ENCODE data around the gene C1orf174. TPM values are rescaled to one million over a fixed set of nuclear protein-coding genes. Genes with fewer than 3 reads are reported as not detected.

C1orf174 gene
- total and polyA plus RNA-seq, 2 of the 4 experiments (the other 2 are of a cell fraction) = 26.7 to 45.7 TPM

- Histone ChIP-seq H3K79me1 (ENCODE audit: low read depth in 1 of 2, low read length in 2 of 2) (no peaks in the 10 kb centered on the region), H3K4ac (ENCODE audit: low read depth, low read length) (no peak overlapping the region), H4K5ac (ENCODE audit: low read depth, low read length) (no peak overlapping the region), H3K4me2 (ENCODE audit: low read depth, low read length) (no peak overlapping the region), H3K9me1 (ENCODE audit: insufficient read depth, low read length) (no peaks in the 10 kb centered on the region), H2BK5ac (ENCODE audit: low read depth, low read length, poor library complexity, severe bottlenecking) (no peak overlapping the region), H3K27ac (ENCODE audit: insufficient read depth, low read length) (no peak overlapping the region), H3K4me3 (ENCODE audit: insufficient read depth, low read depth, low read length) (no peak overlapping the region), H3K9me3 (ENCODE audit: control insufficient read depth, insufficient read depth, low read length) (no peaks in the 10 kb centered on the region), H2BK120ac (ENCODE audit: low read depth, low read length) (no peak overlapping the region), H3K14ac (replicated peaks; ENCODE audit: low read depth, low read length) (no peak overlapping the region), H3K23ac (ENCODE audit: low read depth, low read length) (no peak overlapping the region), H2AK5ac (ENCODE audit: low read depth, low read length) (no peak overlapping the region), H4K20me1 (ENCODE audit: insufficient read depth, low read length) (no peaks in the 10 kb centered on the region), H2AK9ac (replicated peaks; ENCODE audit: low read depth, low read length, poor library complexity) (no peak overlapping the region), H4K91ac (ENCODE audit: insufficient read depth, low read depth, low read length) (no peak overlapping the region), H2AFZ (replicated peaks; ENCODE audit: low read length, poor library complexity) (no peak overlapping the region), H3K9ac (ENCODE audit: low read depth, low read length) (no peak overlapping the region), H3K18ac (ENCODE audit: low read depth, low read length) (no peak overlapping the region), H4K8ac (ENCODE audit: low read depth in 2 of 2, low read length in 2 of 2) (no peak overlapping the region), H3K36me3 (ENCODE audit: control insufficient read depth, insufficient read depth, low read length) (no peaks in the 10 kb centered on the region), H3K56ac (ENCODE audit: extremely low read depth, insufficient read depth, low read length) (no peak overlapping the region), H3K4me1 (ENCODE audit: control insufficient read depth, insufficient read depth, low read length) (no peaks in the 10 kb centered on the region), H2BK20ac (ENCODE audit: low read depth, low read length) (no peak overlapping the region), H2BK15ac (ENCODE audit: low read depth, low read length) (no peak overlapping the region), H3K27me3 (ENCODE audit: control insufficient read depth, insufficient read depth, low read length) (peaks cover 7% of the 10 kb centered on the region; the same call in 1 of the 2 replicates)
- intact Hi-C loops (cut with micrococcal nuclease) = no loop called here
- 85% methylated on average over 21 of the region's 30 CpGs; no CpG with 5 or more reads in 1 of the 2 experiments for WGBS, 2 experiments (ENCODE audit: extremely low coverage in 2 of 2, insufficient read length in 1 of 2)
- no peak for DNase-seq
- CTCF ChIA-PET = no interaction called here
- dilution Hi-C loops (cut with HindIII; ENCODE audit: low sequenced_read_pairs, unreplicated experiment) = no loop called here
- in situ Hi-C loops (cut with MboI; ENCODE audit: low sequenced_read_pairs) = loop anchor here (25.0 kb wide), 1 partner anchor 2002 kb away; no protein-coding TSS in a partner anchor
- POLR2A ChIA-PET (ENCODE audit: unreplicated experiment) = no interaction called here
- BruUV-seq (replicated peaks) = no TSS peak
- TF ChIP-seq RFX5 (IDR thresholded peaks at IDR 0.05; ENCODE audit: low read depth, low read length) = no peak
- TF ChIP-seq USF2 (IDR thresholded peaks at IDR 0.05; ENCODE audit: low read depth, low read length) = no peak
- TF ChIP-seq CEBPB (IDR thresholded peaks at IDR 0.05; ENCODE audit: low read depth, low read length) = no peak
- TF ChIP-seq CHD1 (IDR thresholded peaks at IDR 0.05; ENCODE audit: low read depth, low read length) = no peak
- TF ChIP-seq RAD21 (IDR thresholded peaks at IDR 0.05; ENCODE audit: low read length) = no peak
- TF ChIP-seq MAFK (IDR thresholded peaks at IDR 0.05; ENCODE audit: low read depth, low read length) = no peak
- no peak for TF ChIP-seq BHLHE40 (IDR thresholded peaks at IDR 0.05; ENCODE audit: low read depth, low read length)
- no peak for TF ChIP-seq MAZ (IDR thresholded peaks at IDR 0.05; ENCODE audit: borderline replicate concordance, low read depth, low read length)
- ATAC-seq (ENCODE audit: low read depth) = no peak
Observed at GRCh38 chr1:3910049-3910731, 10.1 kb upstream of the C1orf174 start.

Measured in IMR-90 (cell line).